Ovary (tissue), 9 donors: Measurements from ENCODE around the gene CRYZL1. TPM values are rescaled to one million over a fixed set of nuclear protein-coding genes. Genes with fewer than 3 reads are reported as not detected.

Experiments used
- DNase-seq, 5 donors: peaks; one replicate each; pipeline ENCODE4 v3.0.0-alpha.2; 2019 to 2020
- H3K27ac ChIP-seq, 2 donors: fragments of 200-600 bp; one replicate each; pipeline versions ENCODE4 v1.5.1 to v1.8.0; 2019 to 2022
- H3K27me3 ChIP-seq: fragments of 200-600 bp; one replicate; pipeline ENCODE4 v1.8.0; 2022
- H3K36me3 ChIP-seq: fragments of 200-600 bp; sonication (generic); one replicate; pipeline ENCODE4 v1.5.1; 2019
- H3K4me1 ChIP-seq: one replicate; pipeline ENCODE4 v1.8.1; 2013; ENCODE audit warnings: mild to moderate bottlenecking, moderate library complexity; ENCODE audit not compliant: insufficient read depth
- H3K4me3 ChIP-seq: fragments of 200-600 bp; sonication (generic); one replicate; pipeline ENCODE4 v1.5.1; 2017
- H3K9me3 ChIP-seq, 2 donors: fragments of 200-600 bp in 1 of 2; sonication (generic) in 1 of 2; one replicate each; pipeline versions ENCODE4 v1.5.1 to v1.8.1; 2013 to 2019; ENCODE audit warnings: mild to moderate bottlenecking in 1 of 2, moderate library complexity in 1 of 2
- EP300 ChIP-seq: sonication (generic); formaldehyde crosslinking; IDR thresholded peaks from one replicate; pipeline ENCODE4 v1.6.1; 2017; ENCODE audit warnings: antibody characterized with exemption
- POLR2A ChIP-seq: fragments of 450-650 bp; IDR thresholded peaks from one replicate; pipeline ENCODE4 v1.6.1; 2017; ENCODE audit warnings: antibody characterized with exemption, mild to moderate bottlenecking, moderate library complexity
- WGBS, 3 donors: extraction: QIAGEN DNeasy Blood & Tissue Kit in 1 of 3; methylation state at CpG; one replicate each; pipeline versions ENCODE4 v1.1.5 to v1.1.7; 2013 to 2017; 5-methylcytosine and 5-hydroxymethylcytosine counted together
- intact Hi-C, 4 donors: fragments of 100-400 bp; cut with DNase I; formaldehyde crosslinking; loops; one replicate each; pipeline versions ENCODE4 v1.11.0 to v1.15.1; 2022 to 2023
- polyA plus RNA-seq, 2 donors: library from polyadenylated mRNA; stranded (reverse); fragments of 200-250 nt in 1 of 2; fragments of 350-450 nt in 1 of 2; fragmentation: Illumina TruSeq in 1 of 2; extraction: RNeasy Lipid Tissue Mini Kit (QIAGEN cat#74804) in 1 of 2; gene quantifications; one replicate each; pipeline ENCODE4 v1.2.3, GENCODE V29; 2013 to 2014
- total RNA-seq, 7 donors: library from RNA; depleted of rRNA in 2 of 7; stranded (reverse); fragments of >200 nt in 2 of 7; fragmentation: NEBNext Ultra II Directional in 3 of 7; extraction: Animal tissue kit (Norgen Biotek cat#: 25700) in 3 of 7; gene quantifications; one replicate each; pipeline versions ENCODE4 v1.1.0 to v1.2.4, GENCODE V29; 2016 to 2023
- TF ChIP-seq, protein P1 (sequence below), 3 donors: fragments of 450-650 bp in 2 of 3; fragments of 200-600 bp in 1 of 3; IDR thresholded peaks; one replicate each; pipeline versions ENCODE4 v1.5.1 to v1.8.0; 2016 to 2022; ENCODE audit warnings: antibody characterized with exemption in 3 of 3, mild to moderate bottlenecking in 1 of 3
- donor health status: DM: no; HTN: no; CAD: no; lungs with moderate emphysema.
- donor health status: DM: no; HTN: no; CAD: no.
- donor health status: Bipolar disorder and iron deficiency.
- donor health status: DM: yes; HTN: yes; CAD: no.
- donor health status: DM: no; HTN: no; CAD: no.
- donor health status: DM: yes; HTN: yes; CAD: no.

The CRYZL1 gene
- total and polyA plus RNA-seq, 9 donors = 27.0 to 59.6 (median 45.9) TPM

DNA sequence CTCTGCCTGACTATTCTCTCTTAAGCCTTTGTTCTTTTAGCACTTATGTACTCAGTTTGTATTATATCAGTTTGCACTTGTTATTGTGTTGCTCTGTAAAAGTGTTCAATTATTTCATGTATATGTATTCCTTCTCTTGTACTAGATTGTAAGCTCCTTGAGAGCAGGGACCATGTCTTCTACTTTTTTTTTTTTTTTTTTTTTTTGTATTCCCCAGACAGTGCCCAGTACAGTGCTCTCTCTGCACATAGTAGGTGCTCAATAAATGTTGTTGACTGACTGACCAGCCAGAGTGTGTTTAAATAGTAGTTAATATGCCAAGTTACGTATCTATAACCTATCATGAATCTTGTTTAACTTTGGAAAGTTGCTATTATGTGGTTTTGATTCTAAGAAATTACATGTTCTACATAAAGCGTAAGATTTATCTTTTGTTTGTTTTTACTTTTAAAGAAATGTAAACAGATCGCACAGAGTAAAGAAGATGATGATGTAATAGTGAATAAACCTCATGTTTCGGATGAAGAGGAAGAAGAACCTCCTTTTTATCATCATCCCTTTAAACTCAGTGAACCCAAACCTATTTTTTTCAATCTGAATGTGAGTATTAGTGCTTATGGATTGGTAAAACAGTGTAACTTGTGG is 82.6 kb downstream of the CRYZL1 start:
- H3K27ac ChIP-seq = no peak overlapping the region
- WGBS, 3 donors = 46 to 69% (median 52%) methylated on average over 4 of the region's 4 CpGs
- intact Hi-C loops = no loop called here
- peaks cover 1% of the 10 kb centered on the region for H3K4me1 ChIP-seq
- H3K9me3 ChIP-seq = no peaks in the 10 kb centered on the region
- no peak for DNase-seq
- H3K4me3 ChIP-seq = no peak overlapping the region
- TF ChIP-seq EP300 (no peak), POLR2A (no peak)
- TF ChIP-seq, protein P1, sequence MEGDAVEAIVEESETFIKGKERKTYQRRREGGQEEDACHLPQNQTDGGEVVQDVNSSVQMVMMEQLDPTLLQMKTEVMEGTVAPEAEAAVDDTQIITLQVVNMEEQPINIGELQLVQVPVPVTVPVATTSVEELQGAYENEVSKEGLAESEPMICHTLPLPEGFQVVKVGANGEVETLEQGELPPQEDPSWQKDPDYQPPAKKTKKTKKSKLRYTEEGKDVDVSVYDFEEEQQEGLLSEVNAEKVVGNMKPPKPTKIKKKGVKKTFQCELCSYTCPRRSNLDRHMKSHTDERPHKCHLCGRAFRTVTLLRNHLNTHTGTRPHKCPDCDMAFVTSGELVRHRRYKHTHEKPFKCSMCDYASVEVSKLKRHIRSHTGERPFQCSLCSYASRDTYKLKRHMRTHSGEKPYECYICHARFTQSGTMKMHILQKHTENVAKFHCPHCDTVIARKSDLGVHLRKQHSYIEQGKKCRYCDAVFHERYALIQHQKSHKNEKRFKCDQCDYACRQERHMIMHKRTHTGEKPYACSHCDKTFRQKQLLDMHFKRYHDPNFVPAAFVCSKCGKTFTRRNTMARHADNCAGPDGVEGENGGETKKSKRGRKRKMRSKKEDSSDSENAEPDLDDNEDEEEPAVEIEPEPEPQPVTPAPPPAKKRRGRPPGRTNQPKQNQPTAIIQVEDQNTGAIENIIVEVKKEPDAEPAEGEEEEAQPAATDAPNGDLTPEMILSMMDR (IDR thresholded peaks at IDR 0.05) = no peak
- H3K36me3 ChIP-seq = no peaks in the 10 kb centered on the region
- H3K27me3 ChIP-seq = no peaks in the 10 kb centered on the region

DNA sequence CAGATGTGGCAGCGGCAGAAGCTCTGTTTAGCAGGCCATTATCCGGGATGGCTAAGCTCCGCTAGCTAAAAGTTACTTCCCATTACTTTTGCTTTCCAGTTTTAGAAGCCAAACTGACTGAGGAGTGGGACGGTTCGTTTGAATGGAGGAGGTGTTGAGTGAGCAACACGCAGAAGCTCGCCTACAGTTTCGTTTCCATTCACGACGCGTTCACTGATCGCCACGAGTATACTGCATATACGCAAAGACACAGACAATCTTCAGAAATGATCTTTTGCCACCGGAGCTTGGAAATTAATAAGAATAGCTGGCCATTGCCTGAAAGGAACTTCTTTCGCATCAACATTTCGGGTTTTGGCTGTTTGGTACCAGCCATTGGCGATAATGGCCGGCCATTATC is 84.1 kb downstream of the CRYZL1 start:
- intact Hi-C loops = no loop called here
- TF ChIP-seq POLR2A (no peak), EP300 (no peak)
- TF ChIP-seq, protein P1 (IDR thresholded peaks at IDR 0.05) = no peak
- Histone ChIP-seq H3K27ac (no peak overlapping the region), H3K4me3 (no peak overlapping the region), H3K9me3 (no peaks in the 10 kb centered on the region), H3K4me1 (peaks cover 1% of the 10 kb centered on the region), H3K36me3 (peaks cover 7% of the 10 kb centered on the region), H3K27me3 (no peaks in the 10 kb centered on the region)
- WGBS, 3 donors = 94 to 97% (median 96%) methylated on average over 19 of the region's 19 CpGs
- DNase-seq = no peak

DNA sequence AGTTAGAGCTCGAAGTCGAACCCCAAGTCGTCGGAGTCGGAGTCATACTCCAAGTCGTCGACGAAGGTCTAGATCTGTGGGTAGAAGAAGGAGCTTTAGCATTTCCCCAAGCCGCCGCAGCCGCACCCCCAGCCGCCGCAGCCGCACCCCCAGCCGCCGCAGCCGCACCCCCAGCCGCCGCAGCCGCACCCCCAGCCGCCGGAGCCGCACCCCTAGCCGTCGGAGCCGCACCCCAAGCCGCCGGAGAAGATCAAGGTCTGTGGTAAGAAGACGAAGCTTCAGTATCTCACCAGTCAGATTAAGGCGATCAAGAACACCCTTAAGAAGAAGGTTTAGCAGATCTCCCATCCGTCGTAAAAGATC is 86.6 kb downstream of the CRYZL1 start:
- Histone ChIP-seq H3K27me3 (no peaks in the 10 kb centered on the region), H3K36me3 (peaks cover 12% of the 10 kb centered on the region), H3K9me3 (no peaks in the 10 kb centered on the region), H3K4me3 (no peak overlapping the region), H3K27ac (no peak overlapping the region), H3K4me1 (peaks cover 1% of the 10 kb centered on the region)
- intact Hi-C loops = no loop called here
- TF ChIP-seq, protein P1 (IDR thresholded peaks at IDR 0.05) = no peak
- TF ChIP-seq EP300 = no peak
- TF ChIP-seq POLR2A = no peak
- 95% methylated on average over 28 to 32 of the region's 32 CpGs for WGBS, 3 donors
- DNase-seq = no peak

DNA sequence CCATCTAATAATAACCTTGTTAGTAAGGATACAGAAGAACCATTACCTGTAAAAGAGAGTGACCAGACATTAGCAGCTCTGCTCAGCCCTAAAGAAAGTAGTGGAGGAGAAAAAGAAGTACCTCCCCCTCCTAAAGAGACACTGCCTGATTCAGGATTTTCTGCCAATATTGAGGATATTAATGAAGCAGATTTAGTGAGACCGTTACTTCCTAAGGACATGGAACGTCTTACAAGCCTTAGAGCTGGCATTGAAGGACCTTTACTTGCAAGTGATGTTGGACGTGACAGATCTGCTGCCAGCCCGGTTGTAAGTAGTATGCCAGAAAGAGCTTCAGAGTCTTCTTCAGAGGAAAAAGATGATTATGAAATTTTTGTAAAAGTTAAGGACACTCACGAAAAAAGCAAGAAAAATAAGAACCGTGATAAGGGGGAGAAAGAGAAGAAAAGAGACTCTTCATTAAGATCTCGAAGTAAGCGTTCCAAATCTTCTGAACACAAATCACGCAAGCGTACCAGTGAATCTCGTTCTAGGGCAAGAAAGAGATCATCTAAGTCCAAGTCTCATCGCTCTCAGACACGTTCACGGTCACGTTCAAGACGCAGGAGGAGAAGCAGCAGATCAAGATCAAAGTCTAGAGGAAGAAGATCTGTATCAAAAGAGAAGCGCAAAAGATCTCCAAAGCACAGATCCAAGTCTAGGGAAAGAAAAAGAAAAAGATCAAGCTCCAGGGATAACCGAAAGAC is 87.1 kb downstream of the CRYZL1 start:
- Histone ChIP-seq H3K27ac (no peak overlapping the region), H3K4me3 (no peak overlapping the region), H3K36me3 (peaks cover 12% of the 10 kb centered on the region), H3K4me1 (peaks cover 1% of the 10 kb centered on the region), H3K9me3 (no peaks in the 10 kb centered on the region), H3K27me3 (no peaks in the 10 kb centered on the region)
- no peak for DNase-seq
- TF ChIP-seq EP300 (no peak), POLR2A (no peak)
- TF ChIP-seq, protein P1 (IDR thresholded peaks at IDR 0.05) = no peak
- whole genome bisulfite sequencing, 3 donors = 94 to 95% (median 94%) methylated on average over 18 of the region's 18 CpGs
- intact Hi-C loops = no loop called here
